Right forelimb (tissue), 1 donor: ENCODE results near the gene RFX3.
"Not testable (repeated sequence)": the region's sequence is repeated elsewhere in the genome, so short reads cannot be mapped to it uniquely, and the experiment has no call there.

Experiments used
- DNase-seq: peaks from one replicate; pipeline ENCODE4 v3.0.0-alpha.2; 2018

The RFX3 gene

DNA sequence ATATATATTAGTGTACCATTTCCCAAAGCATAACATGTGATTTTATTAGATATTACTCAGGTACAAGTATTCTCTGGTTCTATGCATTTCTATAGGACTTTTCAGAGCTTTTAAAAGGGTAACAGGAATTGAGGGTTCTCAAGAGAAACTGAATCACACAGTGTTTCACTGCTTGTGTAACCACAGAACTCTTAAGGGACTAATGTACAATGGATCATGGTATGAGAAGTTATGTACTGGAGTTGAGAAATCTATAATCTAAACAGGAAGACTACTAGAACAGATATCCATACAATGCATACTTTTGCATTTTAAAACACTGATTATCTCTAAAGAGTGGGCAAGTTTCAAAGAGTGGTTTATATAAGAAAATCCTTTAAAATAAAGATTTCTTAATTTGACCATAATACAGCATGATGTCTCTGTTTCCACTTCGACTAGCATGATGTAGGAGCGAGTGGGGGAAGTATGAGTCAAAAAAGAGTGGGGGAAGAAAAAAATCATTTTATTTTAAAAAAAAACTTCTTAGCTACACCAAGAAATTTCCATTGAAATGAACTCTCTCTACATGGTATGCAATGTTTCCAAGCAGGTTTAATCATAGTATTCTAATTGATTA is 183.5 kb downstream of the RFX3 start:
- no peak for DNase-seq

- DNase-seq: no peak
Measured at GRCh38 chr9:3337515-3338225, 188.1 kb downstream of the RFX3 start.

DNA sequence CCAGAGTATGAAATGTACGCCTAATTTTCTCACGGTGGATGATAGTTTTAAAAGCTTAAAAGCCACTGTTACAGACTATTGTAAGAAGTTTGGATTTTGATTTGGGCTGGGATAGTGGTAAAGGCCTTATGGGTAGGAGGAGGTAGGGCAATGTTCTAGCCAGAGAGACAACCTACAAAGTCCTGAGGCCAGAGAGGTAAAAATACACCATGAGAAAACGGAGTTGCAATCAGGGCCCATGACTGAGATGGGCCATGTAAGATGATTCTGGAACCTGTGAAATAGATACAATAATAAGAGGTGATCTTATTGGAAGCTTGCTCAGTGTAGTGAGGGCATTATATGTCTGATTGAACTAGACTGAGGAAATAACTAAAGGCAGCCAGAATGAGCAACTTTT is 188.8 kb downstream of the RFX3 start:
- DNase-seq: no peak

DNA sequence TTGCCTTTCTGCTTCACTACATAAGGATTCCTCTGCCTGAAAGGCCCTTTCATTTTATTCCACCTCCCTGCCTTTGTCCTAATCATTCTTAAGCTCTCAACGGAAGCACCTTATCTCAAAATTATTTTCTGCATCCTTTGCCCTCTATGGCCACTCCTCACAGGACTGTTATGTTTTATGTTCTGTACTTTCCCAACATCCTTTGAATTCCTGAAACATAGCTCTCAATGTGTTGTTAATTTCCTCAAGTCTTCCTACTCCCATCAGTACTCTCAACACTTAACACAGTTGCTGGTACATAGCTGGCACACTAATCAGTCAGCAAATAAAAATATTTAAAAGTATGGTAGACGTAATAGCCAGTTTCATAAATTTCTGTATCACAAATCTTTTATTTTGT is 193.0 kb downstream of the RFX3 start:
- DNase-seq: no peak

DNA sequence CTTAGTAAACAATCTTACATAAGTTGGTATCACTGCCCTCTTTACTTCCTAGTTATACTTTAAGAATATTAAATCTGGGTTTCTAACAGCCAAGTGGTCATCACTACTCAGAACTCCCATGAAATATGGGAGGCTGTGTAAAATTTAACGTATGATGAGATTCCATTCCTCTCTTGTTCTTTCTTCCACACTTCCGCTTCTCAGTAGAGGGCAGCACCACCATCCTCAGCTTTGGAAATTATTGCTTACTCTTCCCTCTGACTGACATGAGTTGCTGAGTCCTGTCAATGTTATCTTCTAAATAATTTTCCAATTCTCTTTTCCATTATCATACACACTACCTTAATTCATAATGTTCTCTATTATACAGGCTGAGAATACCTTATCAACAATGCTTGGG is 194.0 kb downstream of the RFX3 start:
- DNase-seq: no peak

DNA sequence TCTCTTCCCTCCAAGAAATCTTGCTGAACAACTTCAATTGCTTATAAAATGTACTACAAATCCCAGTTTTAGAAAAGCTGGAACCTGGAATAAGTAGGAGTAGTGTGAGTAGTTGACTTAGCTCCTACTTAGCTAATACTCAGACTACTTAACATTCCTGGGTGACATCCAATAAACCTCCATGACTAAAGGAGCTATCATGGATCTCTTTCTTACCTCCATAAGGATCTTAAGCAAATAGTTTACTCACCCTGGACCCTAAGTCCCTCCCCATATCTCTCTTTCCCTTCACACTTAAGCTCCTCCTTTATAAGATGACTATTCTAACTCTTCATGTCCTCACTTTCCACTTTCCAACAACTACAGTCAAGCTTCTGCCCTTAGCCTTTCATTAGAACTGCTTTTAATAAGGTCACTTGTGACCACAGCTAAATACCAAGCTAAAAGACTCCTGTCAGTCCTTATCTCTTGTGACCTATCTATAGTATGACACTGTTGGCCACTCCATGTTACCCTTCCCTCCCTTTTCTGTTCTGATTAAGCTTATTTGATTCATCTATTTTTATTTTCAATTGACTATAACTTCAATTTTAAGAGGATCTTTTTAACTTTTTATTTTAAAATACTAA is 194.9 kb downstream of the RFX3 start:
- DNase-seq: no peak

DNA sequence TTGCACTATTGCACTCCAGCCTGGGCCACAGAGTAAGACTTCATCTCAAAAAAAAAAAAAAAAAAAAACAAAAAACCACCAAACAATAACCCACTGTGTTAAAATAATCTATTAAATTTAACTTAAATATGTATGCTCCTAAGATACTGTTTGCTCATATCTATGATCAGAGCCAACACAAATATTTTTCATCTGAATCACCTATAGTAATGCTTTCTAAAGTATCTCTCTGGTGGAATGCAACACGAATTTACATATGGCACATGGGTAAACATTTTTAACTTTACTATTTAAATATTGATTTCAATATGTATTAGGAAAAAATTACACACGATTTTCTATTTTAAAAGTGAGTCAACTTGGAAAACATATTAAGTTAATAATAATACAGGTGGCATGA is 196.4 kb downstream of the RFX3 start:
- DNase-seq: no peak

DNA sequence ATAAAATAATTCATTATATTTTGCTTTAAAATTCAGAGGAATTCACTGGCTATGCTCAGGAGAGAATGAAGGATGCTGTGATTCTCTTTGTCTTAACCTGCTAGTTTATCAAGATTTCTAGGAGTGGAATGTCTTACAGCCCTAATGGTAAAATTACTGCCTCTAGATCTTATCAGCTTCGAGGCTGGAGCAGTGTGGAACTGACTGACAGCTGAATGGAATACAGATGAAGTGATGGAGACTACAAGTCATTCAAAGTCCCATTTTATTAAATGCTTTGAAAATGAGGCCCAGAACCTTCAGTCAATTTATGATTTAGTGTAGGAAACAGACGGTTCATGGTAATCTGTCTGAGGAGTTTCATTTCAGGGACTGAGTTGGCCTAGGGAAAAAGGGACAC is 202.1 kb downstream of the RFX3 start:
- DNase-seq: no peak

DNA sequence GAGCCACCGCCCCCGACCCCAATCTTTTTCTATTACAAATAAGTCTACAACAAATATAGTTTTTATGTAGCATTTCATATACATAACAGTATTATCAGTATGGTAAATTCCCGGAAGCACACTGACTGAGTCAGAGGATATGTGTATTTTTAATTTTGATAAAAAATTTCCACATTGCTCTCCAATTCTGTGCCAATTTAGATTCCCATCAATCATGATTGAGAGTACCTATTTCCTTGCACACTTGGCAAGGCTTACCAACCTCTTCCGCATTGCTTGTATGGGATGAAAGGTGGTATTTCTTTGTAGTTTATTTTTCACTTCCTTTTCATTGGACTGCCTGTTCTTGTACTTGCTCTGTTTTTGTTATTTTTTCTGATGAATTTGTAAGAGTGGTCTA is 204.6 kb downstream of the RFX3 start:
- no peak for DNase-seq

DNA sequence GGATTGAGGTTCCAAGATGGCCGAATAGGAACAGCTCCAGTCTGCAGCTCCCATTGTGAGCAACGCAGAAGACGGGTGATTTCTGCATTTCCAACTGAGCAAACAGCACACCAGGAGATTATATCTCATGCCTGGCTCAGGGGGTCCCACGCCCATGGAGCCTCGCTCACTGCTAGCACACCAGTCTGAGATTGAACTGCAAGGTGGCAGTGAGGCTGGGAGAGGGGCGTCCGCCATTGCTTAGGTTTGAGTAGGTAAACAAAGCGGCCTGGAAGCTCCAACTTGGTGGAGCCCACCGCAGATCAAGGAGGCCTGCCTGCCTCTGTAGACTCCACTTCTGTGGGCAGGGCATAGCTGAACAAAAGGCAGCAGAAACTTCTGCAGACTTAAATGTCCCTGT is 213.2 kb downstream of the RFX3 start:
- DNase-seq: not testable (repeated sequence)

DNA sequence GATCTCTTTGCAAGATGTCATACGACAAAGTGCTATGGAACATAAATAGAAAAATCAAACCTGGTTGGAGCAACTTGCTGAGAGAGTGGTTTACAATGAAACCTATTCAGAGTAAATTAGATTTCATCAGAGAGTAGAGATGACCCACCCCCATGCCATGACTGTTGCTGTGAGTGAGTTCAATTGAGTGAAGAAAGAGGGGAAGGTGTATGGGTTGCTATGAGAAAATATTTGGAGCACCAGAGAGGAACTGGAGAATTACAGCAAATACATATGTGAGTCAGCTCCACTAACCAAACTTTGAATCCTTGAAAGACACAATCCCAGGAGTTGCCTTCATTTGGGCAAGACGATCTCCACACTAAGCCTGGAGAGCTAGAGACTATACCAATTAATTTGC is 217.2 kb downstream of the RFX3 start:
- no peak for DNase-seq

DNA sequence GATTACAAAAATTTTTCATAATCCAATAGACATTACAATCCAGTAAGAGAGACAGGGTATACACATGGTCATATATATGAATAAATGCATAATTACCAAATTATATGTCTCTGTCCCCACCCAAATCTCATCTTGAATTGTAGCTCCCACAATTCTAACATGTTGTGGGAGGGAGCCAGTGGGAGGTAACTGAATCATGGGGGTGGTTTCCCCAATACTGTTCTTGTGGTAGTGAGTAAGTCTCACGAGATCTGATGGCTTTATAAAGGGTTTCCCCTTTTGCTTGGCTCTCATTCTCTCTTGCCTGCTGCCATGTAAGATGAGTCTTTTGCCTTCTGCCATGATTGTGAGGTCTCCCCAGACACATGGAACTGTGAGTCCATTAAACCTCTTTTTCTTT is 221.4 kb downstream of the RFX3 start:
- DNase-seq: not testable (repeated sequence)

DNA sequence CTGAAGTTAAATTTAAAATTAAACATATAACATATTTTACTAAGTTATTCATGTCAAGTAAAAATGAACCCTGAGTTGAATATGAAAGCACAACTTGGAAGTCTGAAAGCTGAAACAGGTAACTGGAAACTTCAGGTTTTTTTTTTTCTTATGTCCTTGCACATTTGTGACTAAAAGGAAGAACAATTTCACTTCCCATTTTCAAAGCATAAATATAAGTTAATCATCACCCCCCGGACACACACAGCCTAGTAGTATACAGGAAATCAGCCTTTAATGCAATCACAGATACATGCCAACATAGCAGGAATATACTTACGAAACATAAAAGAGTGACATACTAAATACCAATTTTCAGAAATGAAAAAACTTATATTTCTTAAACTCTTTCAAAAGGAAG is 225.9 kb downstream of the RFX3 start:
- no peak for DNase-seq

DNA sequence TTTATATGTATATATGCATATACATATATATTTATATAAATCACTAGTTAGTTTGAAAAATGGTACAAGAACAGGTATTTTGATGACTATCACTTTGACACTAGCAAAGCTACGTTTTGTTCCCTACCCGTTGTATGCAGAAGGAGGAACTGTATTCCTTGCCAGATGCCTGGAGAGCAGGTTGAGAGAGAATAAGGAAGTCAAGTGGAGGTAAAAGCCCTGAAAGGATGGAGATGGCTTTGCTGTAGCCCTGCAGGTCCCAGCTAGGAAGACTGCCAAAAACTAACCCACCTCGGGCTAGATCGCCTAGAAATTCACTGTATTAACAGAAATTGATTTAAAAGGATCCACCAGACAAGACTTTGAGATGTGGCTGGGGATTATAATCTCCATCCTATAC is 229.3 kb downstream of the RFX3 start:
- no peak for DNase-seq

GRCh38 chr9:3292311-3292710 is 233.5 kb downstream of the RFX3 start:
- no peak for DNase-seq

DNA sequence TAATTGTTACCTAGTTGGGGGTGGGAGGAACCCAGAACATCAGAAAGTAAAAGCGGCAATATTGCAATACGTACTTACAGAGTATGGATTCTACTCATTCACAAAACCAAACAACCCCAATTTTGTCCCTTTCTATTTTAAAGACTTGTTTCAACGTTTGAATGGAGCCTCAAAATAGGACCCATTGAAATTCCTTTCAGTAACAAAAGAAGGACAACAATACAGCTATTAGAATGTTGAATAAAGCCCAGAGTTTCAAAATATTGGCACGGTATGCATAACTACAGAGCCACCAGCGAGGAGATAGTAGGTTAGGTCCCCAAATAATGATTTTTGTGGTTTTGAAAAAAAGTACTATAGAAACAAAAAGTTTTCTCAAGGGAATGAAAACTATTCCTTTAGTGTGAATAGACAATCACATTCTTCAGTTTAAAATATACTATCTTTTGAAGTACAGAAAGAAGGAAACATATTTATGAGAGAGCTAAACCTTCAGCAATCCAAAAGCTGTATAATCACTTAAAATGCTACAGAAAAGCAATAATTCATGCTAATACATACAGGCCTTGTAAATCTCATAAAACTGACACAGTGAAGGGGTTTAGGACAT is 235.5 kb downstream of the RFX3 start:
- DNase-seq: no peak

GRCh38 chr9:3288686-3289085 is 237.1 kb downstream of the RFX3 start:
- no peak for DNase-seq

GRCh38 chr9:3285365-3286161 is 240.2 kb downstream of the RFX3 start:
- DNase-seq: no peak

- no peak for DNase-seq
Measured at GRCh38 chr9:3282365-3282764, 243.4 kb downstream of the RFX3 start.

GRCh38 chr9:3281399-3281798 is 244.4 kb downstream of the RFX3 start:
- DNase-seq: no peak

- no peak for DNase-seq
Measured at GRCh38 chr9:3277200-3277599, 248.6 kb downstream of the RFX3 start.

GRCh38 chr9:3271581-3271980 is 254.2 kb downstream of the RFX3 start:
- no peak for DNase-seq

- no peak for DNase-seq
Measured at GRCh38 chr9:3271157-3271556, 254.6 kb downstream of the RFX3 start.
